Chondrocyte (in vitro differentiated cells): Measurements from ENCODE around the gene PRKAR2B. TPM values are rescaled to one million over a fixed set of nuclear protein-coding genes. Genes with fewer than 3 reads are reported as not detected.
"Not testable (repeated sequence)": the region's sequence is repeated elsewhere in the genome, so short reads cannot be mapped to it uniquely, and the experiment has no call there.

Experiments used
- DNase-seq: peaks from one replicate; pipeline ENCODE4 v3.0.0; 2021; ENCODE audit warnings: mixed read lengths, low spot score
- H3K27ac Mint-ChIP-seq: one replicate; pipeline ENCODE4 v1.8.0; 2021; ENCODE audit warnings: mild to moderate bottlenecking, moderate library complexity, mixed read lengths; ENCODE audit not compliant: unreplicated experiment
- H3K27me3 Mint-ChIP-seq: 2 replicates; pipeline ENCODE4 v1.8.0; 2021; ENCODE audit warnings: low read depth, mixed read lengths
- H3K36me3 Mint-ChIP-seq: 2 replicates; pipeline ENCODE4 v1.8.0; 2021; ENCODE audit warnings: low read depth, mixed read lengths
- H3K4me1 Mint-ChIP-seq: 2 replicates; pipeline ENCODE4 v1.8.0; 2021; ENCODE audit warnings: low read depth, mild to moderate bottlenecking, mixed read lengths
- H3K4me3 Mint-ChIP-seq: one replicate; pipeline ENCODE4 v1.8.0; 2021; ENCODE audit warnings: mild to moderate bottlenecking, moderate library complexity, mixed read lengths; ENCODE audit not compliant: unreplicated experiment
- H3K9me3 Mint-ChIP-seq: 2 replicates; pipeline ENCODE4 v1.8.0; 2021; ENCODE audit warnings: low read depth, mixed read lengths
- CTCF ChIP-seq: fragments of 200-600 bp; sonication (generic); IDR thresholded peaks from 2 replicates; pipeline ENCODE4 v1.5.0; 2021; ENCODE audit warnings: antibody characterized with exemption, mild to moderate bottlenecking, moderate library complexity
- total RNA-seq: library from RNA; stranded (reverse); gene quantifications from 3 replicates; pipeline ENCODE4 v1.2.1, GENCODE V29; 2021

Gene PRKAR2B
- total RNA-seq, 1 donor from 2014 or later, result 0.87 TPM

DNA sequence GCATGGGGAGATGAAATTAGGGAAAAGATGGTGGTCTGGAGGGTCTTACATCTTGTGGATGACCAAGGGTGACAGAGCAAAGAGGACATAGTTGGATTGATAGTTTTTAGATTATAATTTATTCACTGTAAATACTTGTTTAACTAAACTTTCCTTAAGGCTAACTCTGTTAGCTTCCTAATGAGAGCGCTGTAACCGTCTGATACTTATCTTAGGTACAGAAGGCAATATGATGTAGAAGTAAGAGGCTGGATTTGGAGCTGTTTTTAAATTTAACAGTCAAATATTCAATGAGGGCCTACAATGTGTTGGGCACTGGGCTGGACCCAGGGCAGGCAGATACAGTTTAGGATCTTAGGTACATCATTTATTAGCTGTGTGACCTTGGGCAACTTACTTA lies 36.0 kb downstream of the PRKAR2B start:
- Mint-ChIP-seq H3K4me3 (no peak overlapping the region), H3K9me3 (no peaks in the 10 kb centered on the region), H3K4me1 (no peaks in the 10 kb centered on the region), H3K36me3 (no peaks in the 10 kb centered on the region), H3K27me3 (no peaks in the 10 kb centered on the region), H3K27ac (no peak overlapping the region)
- TF ChIP-seq CTCF, result no peak
- no peak for DNase-seq

- DNase-seq, result no peak
- Mint-ChIP-seq H3K27ac (no peak overlapping the region), H3K4me3 (no peak overlapping the region), H3K27me3 (no peaks in the 10 kb centered on the region), H3K4me1 (no peaks in the 10 kb centered on the region), H3K9me3 (no peaks in the 10 kb centered on the region), H3K36me3 (no peaks in the 10 kb centered on the region)
- no peak for TF ChIP-seq CTCF
These were observed 40.7 kb downstream of the PRKAR2B start for GRCh38 chr7:107085180-107085579.

- H3K27ac Mint-ChIP-seq, result no peak overlapping the region
- no peak overlapping the region for H3K4me3 Mint-ChIP-seq
- no peaks in the 10 kb centered on the region for H3K36me3 Mint-ChIP-seq
- no peaks in the 10 kb centered on the region for H3K9me3 Mint-ChIP-seq
- no peak for TF ChIP-seq CTCF
- DNase-seq, result no peak
- H3K4me1 Mint-ChIP-seq, result no peaks in the 10 kb centered on the region
- peaks cover 2% of the 10 kb centered on the region for H3K27me3 Mint-ChIP-seq
These were observed 45.1 kb downstream of the PRKAR2B start for GRCh38 chr7:107089627-107090026.

DNA sequence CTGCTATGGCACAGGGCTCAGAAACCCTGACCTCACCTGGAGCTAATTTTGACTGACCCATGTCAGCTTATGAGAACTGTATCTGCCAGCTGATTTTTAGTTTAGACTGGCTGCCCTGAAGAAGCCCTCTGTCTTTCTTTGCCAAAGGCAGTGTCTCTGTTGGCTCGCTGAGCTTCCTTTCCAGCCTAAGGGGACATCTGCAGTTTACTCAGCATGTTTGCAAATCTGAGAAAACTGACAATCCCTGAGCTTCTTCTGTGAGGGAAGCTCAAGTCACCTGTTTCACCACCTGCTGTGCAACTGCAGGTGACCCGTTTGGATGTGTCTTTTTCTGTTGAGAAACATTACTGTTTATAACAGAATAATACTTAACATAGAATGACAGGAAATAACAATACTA lies 46.0 kb downstream of the PRKAR2B start:
- DNase-seq, result no peak
- no peak overlapping the region for H3K27ac Mint-ChIP-seq
- no peaks in the 10 kb centered on the region for H3K4me1 Mint-ChIP-seq
- TF ChIP-seq CTCF, result no peak
- H3K9me3 Mint-ChIP-seq, result no peaks in the 10 kb centered on the region
- no peak overlapping the region for H3K4me3 Mint-ChIP-seq
- H3K27me3 Mint-ChIP-seq, result peaks cover 2% of the 10 kb centered on the region
- no peaks in the 10 kb centered on the region for H3K36me3 Mint-ChIP-seq

DNA sequence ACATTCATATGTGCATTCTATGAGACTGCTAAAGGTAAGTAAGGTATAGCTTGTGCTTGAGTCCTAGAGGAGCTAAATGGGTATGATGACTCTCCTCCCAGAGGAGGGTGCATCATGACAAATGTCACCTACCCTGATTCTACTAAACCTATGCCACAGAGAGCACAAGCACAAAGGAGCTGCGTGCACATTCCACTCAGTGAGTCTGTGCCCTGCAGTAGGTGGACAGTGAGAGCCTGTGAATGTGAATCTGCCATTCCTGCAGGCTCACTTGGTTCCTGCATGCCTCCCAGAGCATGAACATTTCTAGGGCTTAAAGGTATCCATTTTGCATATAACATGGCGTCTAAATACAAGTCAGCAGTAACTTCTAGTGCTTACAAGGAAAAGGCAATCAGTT lies 46.8 kb downstream of the PRKAR2B start:
- Mint-ChIP-seq H3K36me3 (no peaks in the 10 kb centered on the region), H3K4me3 (no peak overlapping the region), H3K27me3 (peaks cover 2% of the 10 kb centered on the region), H3K4me1 (no peaks in the 10 kb centered on the region), H3K9me3 (no peaks in the 10 kb centered on the region), H3K27ac (no peak overlapping the region)
- DNase-seq, result no peak
- TF ChIP-seq CTCF, result no peak

GRCh38 chr7:107093671-107094070 lies 49.2 kb downstream of the PRKAR2B start:
- H3K36me3 Mint-ChIP-seq, DNase-seq, H3K4me3 Mint-ChIP-seq: not testable (repeated sequence)

GRCh38 chr7:107099154-107099553 lies 54.6 kb downstream of the PRKAR2B start:
- H3K4me3 Mint-ChIP-seq, H3K4me1 Mint-ChIP-seq, DNase-seq, H3K27ac Mint-ChIP-seq, H3K27me3 Mint-ChIP-seq, H3K36me3 Mint-ChIP-seq: not testable (repeated sequence)
- peaks cover 26% of the 10 kb centered on the region for H3K9me3 Mint-ChIP-seq

More at GRCh38 chr7:107093671-107094070, 49.2 kb downstream of the PRKAR2B start:
- H3K9me3 Mint-ChIP-seq, H3K4me1 Mint-ChIP-seq, H3K27ac Mint-ChIP-seq, H3K27me3 Mint-ChIP-seq: not testable (repeated sequence)
